GM21526 (cell line): ENCODE measurements around the gene PPP1R26.
"Not testable (repeated sequence)": the region's sequence is repeated elsewhere in the genome, so short reads cannot be mapped to it uniquely, and the experiment has no call there.

ENCODE experiments used
- ATAC-seq: cut with Tn5 transposase; IDR thresholded peaks from one replicate; pipeline ENCODE4 v1.9.1; 2021; ENCODE audit warnings: moderate library complexity; ENCODE audit not compliant: unreplicated experiment, low FRiP score

The PPP1R26 gene

GRCh38 chr9:135516132-135516860 is 36.7 kb downstream of the PPP1R26 start:
- ATAC-seq, result no peak

GRCh38 chr9:135517407-135517822 is 37.8 kb downstream of the PPP1R26 start:
- ATAC-seq, result no peak

- ATAC-seq, result no peak
These were observed 39.8 kb downstream of the PPP1R26 start for GRCh38 chr9:135519179-135519971.

- no peak for ATAC-seq
These were observed 41.5 kb downstream of the PPP1R26 start, which contains the start of gene LCN1 for GRCh38 chr9:135520916-135521607. TSS of gene LCN1 (plus strand) at chr9:135521440. CDS start at chr9:135521498, 58 bp downstream.

- ATAC-seq, result no peak
These were observed 42.1 kb downstream of the PPP1R26 start for GRCh38 chr9:135521608-135522095.

GRCh38 chr9:135522137-135522877 is 42.7 kb downstream of the PPP1R26 start:
- no peak for ATAC-seq

- no peak for ATAC-seq
These were observed 43.3 kb downstream of the PPP1R26 start for GRCh38 chr9:135522931-135523330.

- no peak for ATAC-seq
These were observed 44.0 kb downstream of the PPP1R26 start for GRCh38 chr9:135523521-135524129.

- no peak for ATAC-seq
These were observed 44.7 kb downstream of the PPP1R26 start for GRCh38 chr9:135524130-135524861.

GRCh38 chr9:135525241-135526088 is 45.9 kb downstream of the PPP1R26 start:
- no peak for ATAC-seq

GRCh38 chr9:135526089-135526729 is 46.6 kb downstream of the PPP1R26 start:
- ATAC-seq, result no peak

- ATAC-seq, result no peak
These were observed 47.4 kb downstream of the PPP1R26 start for GRCh38 chr9:135526730-135527571.

GRCh38 chr9:135528842-135529435 is 49.4 kb downstream of the PPP1R26 start:
- ATAC-seq, result not testable (repeated sequence)

- ATAC-seq, result no peak
These were observed 50.6 kb downstream of the PPP1R26 start for GRCh38 chr9:135530146-135530545.

GRCh38 chr9:135531096-135531495 is 51.5 kb downstream of the PPP1R26 start:
- no peak for ATAC-seq

GRCh38 chr9:135533113-135533512 is 53.5 kb downstream of the PPP1R26 start:
- ATAC-seq, result no peak

- no peak for ATAC-seq
These were observed 54.1 kb downstream of the PPP1R26 start for GRCh38 chr9:135533674-135534073.
